GM12892 (cell line): ENCODE results near the gene GCC2.

Experiments used
- POLR2AphosphoS5 ChIP-seq: IDR thresholded peaks from 2 replicates; pipeline ENCODE4 v1.6.1; 2011; ENCODE audit warnings: low read depth, low read length, control low read depth
- TAF1 ChIP-seq: IDR thresholded peaks from 2 replicates; pipeline ENCODE4 v1.6.1; 2011; ENCODE audit warnings: low read depth, mild to moderate bottlenecking, control low read depth, low read length, borderline replicate concordance

DNA sequence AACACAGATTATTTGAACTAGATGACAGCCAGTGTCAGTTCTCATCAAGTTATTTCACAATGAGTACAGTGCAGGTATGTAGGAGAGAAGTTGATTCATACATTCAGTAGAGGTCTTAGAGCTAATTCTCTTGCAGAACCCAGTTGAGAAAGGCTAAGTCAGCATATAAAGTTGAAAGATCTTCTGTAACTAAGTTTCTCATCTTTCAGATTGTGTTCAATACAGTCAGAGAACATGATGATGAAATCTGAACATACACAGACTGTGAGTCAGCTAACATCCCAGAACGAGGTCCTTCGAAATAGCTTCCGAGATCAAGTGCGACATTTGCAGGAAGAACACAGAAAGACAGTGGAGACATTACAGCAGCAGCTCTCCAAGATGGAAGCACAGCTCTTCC lies 43.4 kb downstream of the GCC2 start:
- TF ChIP-seq POLR2AphosphoS5: no peak
- TF ChIP-seq TAF1: no peak
